AG04449 (cell line): ENCODE data around the gene EIF6.
A peak's percentile ranks its signal among the peaks of the same experiment; 100 is the strongest.

ENCODE experiments used
- CTCF ChIA-PET: fragments of 350-600 bp; formaldehyde crosslinking; extraction: SDS; loops from one replicate; lab custom pipeline; 2021; ENCODE audit warnings: antibody characterized with exemption; lab: Yijun Ruan, JAX
- POLR2A ChIA-PET: fragments of 400-600, 350-600 bp; formaldehyde crosslinking; extraction: SDS; loops from one replicate; lab custom pipeline; 2020; ENCODE audit warnings: antibody characterized with exemption, inconsistent platforms; lab: Yijun Ruan, JAX
- DNase-seq: peaks from one replicate; pipeline ENCODE4 v3.0.0-alpha.2; 2010; ENCODE audit warnings: low read depth, low spot score
- H3K4me3 ChIP-seq: 2 replicates; pipeline ENCODE4 v1.5.1; 2011; ENCODE audit warnings: low read depth, mild to moderate bottlenecking, control low read depth, low read length
- CTCF ChIP-seq: IDR thresholded peaks from one replicate; pipeline ENCODE4 v1.5.1; 2011; ENCODE audit warnings: mild to moderate bottlenecking, moderate library complexity, low read length, control low read depth, inconsistent platforms; ENCODE audit not compliant: insufficient read depth; ENCODE audit errors: missing control alignments

The EIF6 gene

GRCh38 chr20:35307666-35308653, 23.4 kb upstream of the EIF6 start:
- no peak for TF ChIP-seq CTCF
- no peak overlapping the region for H3K4me3 ChIP-seq
- POLR2A ChIA-PET, result interaction anchor here (0.9 to 7.1 kb wide), 3 partner anchors 11 to 148 kb away, joined by 3 to 62 read pairs (median 3); partner anchors contain the start of gene CEP250
- CTCF ChIA-PET, result interaction anchor here (0.7 to 22.5 kb wide), 30 partner anchors 12 to 212 kb away, joined by 3 to 662 read pairs (median 7); partner anchors contain the start of genes CEP250, EDEM2, EIF6 and FAM83C
- no peak for DNase-seq

DNA sequence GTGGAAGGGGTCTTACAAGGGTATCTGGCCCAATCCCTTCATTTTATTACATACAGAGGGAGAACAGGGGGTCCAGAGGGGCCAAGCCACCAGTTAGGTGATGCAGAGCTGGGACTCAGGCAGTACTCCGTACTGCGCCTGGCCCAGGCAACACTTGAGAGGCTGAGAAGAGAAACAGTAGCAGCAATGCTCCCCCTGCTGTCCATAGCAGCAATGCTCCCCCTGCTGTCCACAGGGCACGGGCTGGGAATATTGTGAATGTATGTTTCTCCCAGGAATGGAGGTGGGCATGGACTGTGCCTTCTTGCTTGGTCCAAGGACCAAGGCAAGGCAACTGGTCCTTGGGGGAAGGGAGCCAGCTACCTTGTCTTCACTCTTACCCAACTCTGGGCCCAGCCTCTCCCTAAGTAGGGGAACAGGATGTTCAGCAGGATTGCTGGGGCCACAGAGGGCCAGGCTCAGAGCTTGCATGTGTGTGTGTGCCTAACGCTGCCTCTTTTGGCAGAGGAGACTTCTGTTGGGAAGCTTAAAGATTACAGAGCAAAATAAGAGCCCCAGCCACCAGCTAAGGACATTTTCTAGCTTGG, 22.5 kb upstream of the EIF6 start:
- peak; percentile 96 for TF ChIP-seq CTCF
- POLR2A ChIA-PET, result interaction anchor here (0.9 to 7.1 kb wide), 2 partner anchors 12 to 136 kb away, joined by 3 to 62 read pairs; no protein-coding TSS in a partner anchor
- no peak for DNase-seq
- no peak overlapping the region for H3K4me3 ChIP-seq
- CTCF ChIA-PET, result interaction anchor here (0.8 to 22.5 kb wide), 30 partner anchors 13 to 211 kb away, joined by 3 to 662 read pairs (median 7); partner anchors contain the start of genes CEP250, EDEM2, EIF6 and FAM83C

DNA sequence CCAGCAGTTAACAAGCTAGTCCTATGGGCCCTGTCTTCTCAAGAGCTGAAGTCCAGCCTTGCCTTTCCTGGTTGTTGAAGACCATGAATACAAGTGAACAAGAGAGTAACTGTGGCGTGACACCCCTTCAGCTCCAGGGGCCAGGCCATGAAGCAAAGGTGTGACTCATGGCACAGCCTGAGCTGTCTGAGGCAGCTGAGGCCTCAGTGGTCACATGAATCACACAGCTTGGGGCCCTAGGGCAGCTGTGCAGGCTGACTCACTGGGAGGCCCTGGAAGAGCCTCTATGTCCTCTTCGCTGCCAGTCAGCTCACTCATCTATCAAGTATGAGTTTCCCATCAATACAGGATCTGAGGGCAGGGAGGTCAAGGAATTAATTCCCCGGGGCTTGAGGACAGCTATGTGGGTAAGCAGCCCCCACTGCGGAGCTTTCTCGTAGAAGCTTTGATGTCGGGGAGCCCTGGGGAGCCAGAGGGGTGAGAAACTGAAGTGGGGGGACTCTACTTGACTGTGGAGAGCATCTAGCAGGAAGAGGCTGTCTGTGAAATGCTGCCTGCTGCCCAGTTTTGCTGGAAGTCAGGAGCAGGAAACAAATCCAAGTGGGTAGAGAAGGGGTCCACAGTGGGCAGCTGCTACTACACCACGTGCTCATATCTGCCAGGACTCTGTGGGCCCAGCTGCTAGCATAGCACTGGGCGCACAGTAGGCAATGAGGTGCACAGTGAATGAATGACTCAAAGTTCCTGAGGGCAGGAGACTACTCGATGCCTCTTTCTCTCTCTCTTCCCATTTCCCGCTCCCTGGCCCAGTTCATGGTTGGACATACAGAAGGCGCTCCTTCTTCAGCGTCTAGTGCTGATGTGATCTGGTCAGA, 21.3 kb upstream of the EIF6 start:
- ChIA-PET POLR2A (interaction anchor here (0.5 to 7.1 kb wide), 13 partner anchors 13 to 148 kb away, joined by 3 to 62 read pairs (median 4); partner anchors contain the start of genes CEP250, EIF6 and MMP24OS), CTCF (interaction anchor here (0.6 to 22.5 kb wide), 42 partner anchors 8 to 210 kb away, joined by 3 to 662 read pairs (median 8); partner anchors contain the start of genes CEP250, EDEM2, EIF6 and FAM83C)
- DNase-seq, result peak; percentile 98
- H3K4me3 ChIP-seq, result no peak overlapping the region
- TF ChIP-seq CTCF, result no peak

DNA sequence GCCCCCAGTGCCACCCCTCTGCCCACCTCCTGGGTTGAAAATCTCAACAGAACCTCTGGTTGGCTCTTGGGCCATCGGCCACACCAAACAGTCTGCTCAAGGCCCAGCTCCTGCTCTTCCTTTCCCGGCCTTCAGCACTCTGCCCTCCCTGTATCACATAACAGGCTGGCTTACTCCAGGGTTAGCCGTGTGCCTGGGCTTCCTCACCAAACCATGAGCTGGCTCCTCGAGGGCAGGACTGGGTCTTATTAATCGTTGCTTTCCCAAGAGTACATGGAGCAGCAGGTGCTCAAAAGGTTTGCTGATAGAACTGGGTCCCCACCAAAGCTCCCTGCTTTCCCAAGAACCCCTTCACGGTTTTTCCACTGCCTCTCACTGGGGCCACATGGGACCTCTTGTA, 20.4 kb upstream of the EIF6 start:
- no peak for TF ChIP-seq CTCF
- no peak overlapping the region for H3K4me3 ChIP-seq
- ChIA-PET CTCF (interaction anchor here (0.9 to 22.5 kb wide), 34 partner anchors 9 to 474 kb away, joined by 3 to 662 read pairs (median 14); partner anchors contain the start of genes CEP250, EDEM2, EIF6 and FAM83C), POLR2A (interaction anchor here (0.5 to 7.1 kb wide), 7 partner anchors 14 to 149 kb away, joined by 4 to 62 read pairs (median 6); partner anchors contain the start of genes CEP250, EIF6 and MMP24OS)
- no peak for DNase-seq

- no peak overlapping the region for H3K4me3 ChIP-seq
- CTCF ChIA-PET, result interaction anchor here (0.6 to 22.5 kb wide), 44 partner anchors 10 to 473 kb away, joined by 3 to 662 read pairs (median 11); partner anchors contain the start of genes CEP250, EDEM2, EIF6 and FAM83C
- TF ChIP-seq CTCF, result peak; percentile 94
These were observed 19.3 kb upstream of the EIF6 start for GRCh38 chr20:35303735-35304491.

More at GRCh38 chr20:35303735-35304491, 19.3 kb upstream of the EIF6 start:
- DNase-seq, result no peak
- POLR2A ChIA-PET, result interaction anchor here (0.7 to 7.1 kb wide), 3 partner anchors 15 to 144 kb away, joined by 3 to 62 read pairs (median 11); partner anchors contain the start of gene GDF5
